Lung (tissue), 12 donors: ENCODE data around the gene RALA. TPM values are rescaled to one million over a fixed set of nuclear protein-coding genes. Genes with fewer than 3 reads are reported as not detected.

Experiments used
- ATAC-seq: fragments of 200-7000 bp; cut with Tn5 transposase; one replicate; pipeline ENCODE4 v1.9.1; 2020; ENCODE audit warnings: moderate number of reproducible peaks; ENCODE audit not compliant: insufficient read depth, low FRiP score
- DNase-seq, 3 donors: peaks; one replicate each; pipeline ENCODE4 v3.0.0-alpha.2; 2013 to 2017
- H3K27ac ChIP-seq, 2 donors: one replicate each; pipeline ENCODE4 v1.5.1; 2013; ENCODE audit warnings: mild to moderate bottlenecking in 2 of 2, moderate library complexity in 2 of 2, control low read depth in 1 of 2, inconsistent platforms in 1 of 2, low read depth in 1 of 2, low read length in 1 of 2
- H3K27me3 ChIP-seq, 3 donors: one replicate each; pipeline ENCODE4 v1.5.1; 2013; ENCODE audit warnings: low read length in 2 of 3; ENCODE audit not compliant: control insufficient read depth in 3 of 3, insufficient read depth in 3 of 3
- H3K36me3 ChIP-seq, 4 donors: one replicate each; pipeline ENCODE4 v1.5.1; 2013; ENCODE audit warnings: low read length in 4 of 4, mild to moderate bottlenecking in 1 of 4, moderate library complexity in 1 of 4; ENCODE audit not compliant: control insufficient read depth in 4 of 4, insufficient read depth in 4 of 4
- H3K4me1 ChIP-seq, 5 donors: one replicate each; pipeline ENCODE4 v1.5.1; 2013; ENCODE audit warnings: low read length in 5 of 5, mild to moderate bottlenecking in 2 of 5, moderate library complexity in 1 of 5; ENCODE audit not compliant: control insufficient read depth in 5 of 5, insufficient read depth in 5 of 5
- H3K4me3 ChIP-seq: one replicate; pipeline ENCODE4 v1.5.1; 2013; ENCODE audit warnings: mild to moderate bottlenecking, control low read depth, moderate library complexity
- H3K9ac ChIP-seq, 2 donors: one replicate each; pipeline ENCODE4 v1.5.1; 2013; ENCODE audit warnings: low read length in 2 of 2, control low read depth in 1 of 2; ENCODE audit not compliant: insufficient read depth in 1 of 2
- H3K9me3 ChIP-seq, 4 donors: one replicate each; pipeline ENCODE4 v1.5.1; 2013; ENCODE audit warnings: low read length in 3 of 4, mild to moderate bottlenecking in 1 of 4, moderate library complexity in 1 of 4; ENCODE audit not compliant: control insufficient read depth in 4 of 4, insufficient read depth in 3 of 4
- WGBS, 2 donors: extraction: QIAGEN DNeasy Blood & Tissue Kit; methylation state at CpG; one replicate each; pipeline ENCODE4 v1.1.7; 2013; 5-methylcytosine and 5-hydroxymethylcytosine counted together
- polyA plus RNA-seq, 2 donors: library from polyadenylated mRNA; stranded (reverse); fragments of 200-250 nt; gene quantifications; one replicate each; pipeline ENCODE4 v1.2.1, GENCODE V29; 2013
- total RNA-seq, 2 donors: library from RNA; depleted of rRNA in 1 of 2; stranded (reverse); fragments of >200 nt in 1 of 2; gene quantifications; one replicate each; pipeline ENCODE4 v1.2.1, GENCODE V29; 2014 to 2021
- TF ChIP-seq, protein P1 (sequence below): IDR thresholded peaks from 2 replicates; pipeline ENCODE4 v1.5.1; 2012; ENCODE audit warnings: mild to moderate bottlenecking; ENCODE audit errors: control extremely low read depth, extremely low read depth
- donor health status: control.
- donor health status: control.
- donor health status: Bipolar disorder and iron deficiency.
- donor health status: healthy.
- donor health status: DM: yes; HTN: yes; CAD: no.

The RALA gene
- total and polyA plus RNA-seq, 4 donors, result 29.5 to 41.0 (median 30.6) TPM

DNA sequence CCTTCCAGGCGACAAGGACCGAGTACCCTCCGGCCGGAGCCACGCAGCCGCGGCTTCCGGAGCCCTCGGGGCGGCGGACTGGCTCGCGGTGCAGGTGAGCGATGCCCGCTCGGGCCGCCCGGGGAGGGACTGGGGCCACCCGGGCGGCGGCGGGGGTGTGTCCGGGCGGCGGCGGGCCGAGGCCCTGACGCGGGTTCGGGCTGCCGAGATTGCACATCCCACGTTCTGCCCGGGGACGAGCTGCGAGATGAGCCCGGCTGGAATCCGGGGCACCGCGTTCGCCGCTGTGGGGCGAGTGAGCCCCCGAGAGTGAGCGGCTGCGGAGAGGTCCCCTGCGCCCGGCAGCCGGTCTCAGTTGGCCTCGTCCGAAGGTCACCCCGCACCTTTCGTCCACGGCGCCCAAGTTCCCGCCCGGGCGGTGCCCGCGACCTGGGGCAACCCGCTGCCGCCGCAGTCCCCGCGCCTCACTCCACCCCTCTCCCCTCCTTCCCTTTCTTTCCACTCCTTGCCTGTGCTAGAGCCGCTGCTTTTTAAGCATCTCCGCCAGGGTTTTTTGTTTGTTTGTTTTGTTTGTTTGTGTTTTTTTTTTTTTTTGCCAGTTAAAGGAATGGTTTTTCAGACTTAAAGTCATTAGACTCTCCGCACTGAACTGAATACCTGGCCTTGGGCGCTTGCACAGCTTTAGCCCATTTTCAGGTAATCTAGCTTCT, 515 bp downstream of the RALA start:
- H3K27ac ChIP-seq, result peak overlapping the region; percentile 91 to 96
- H3K9ac ChIP-seq, result peak overlapping the region; percentile 39 to 85
- DNase-seq (peak in 2 of 3 donors; percentile 50 to 55), ATAC-seq (peak; percentile 9)
- no peaks in the 10 kb centered on the region for H3K36me3 ChIP-seq
- TF ChIP-seq, protein P1, sequence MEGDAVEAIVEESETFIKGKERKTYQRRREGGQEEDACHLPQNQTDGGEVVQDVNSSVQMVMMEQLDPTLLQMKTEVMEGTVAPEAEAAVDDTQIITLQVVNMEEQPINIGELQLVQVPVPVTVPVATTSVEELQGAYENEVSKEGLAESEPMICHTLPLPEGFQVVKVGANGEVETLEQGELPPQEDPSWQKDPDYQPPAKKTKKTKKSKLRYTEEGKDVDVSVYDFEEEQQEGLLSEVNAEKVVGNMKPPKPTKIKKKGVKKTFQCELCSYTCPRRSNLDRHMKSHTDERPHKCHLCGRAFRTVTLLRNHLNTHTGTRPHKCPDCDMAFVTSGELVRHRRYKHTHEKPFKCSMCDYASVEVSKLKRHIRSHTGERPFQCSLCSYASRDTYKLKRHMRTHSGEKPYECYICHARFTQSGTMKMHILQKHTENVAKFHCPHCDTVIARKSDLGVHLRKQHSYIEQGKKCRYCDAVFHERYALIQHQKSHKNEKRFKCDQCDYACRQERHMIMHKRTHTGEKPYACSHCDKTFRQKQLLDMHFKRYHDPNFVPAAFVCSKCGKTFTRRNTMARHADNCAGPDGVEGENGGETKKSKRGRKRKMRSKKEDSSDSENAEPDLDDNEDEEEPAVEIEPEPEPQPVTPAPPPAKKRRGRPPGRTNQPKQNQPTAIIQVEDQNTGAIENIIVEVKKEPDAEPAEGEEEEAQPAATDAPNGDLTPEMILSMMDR, result no peak
- peak overlapping the region; percentile 98 for H3K4me3 ChIP-seq
- H3K27me3 ChIP-seq, result no peaks in the 10 kb centered on the region
- no peaks in the 10 kb centered on the region for H3K9me3 ChIP-seq
- H3K4me1 ChIP-seq, result peaks cover 0 to 41% (median 9%) of the 10 kb centered on the region in 5 donors
- WGBS, 2 donors, result 0 to 1% methylated on average over 60 to 68 of the region's 68 CpGs

DNA sequence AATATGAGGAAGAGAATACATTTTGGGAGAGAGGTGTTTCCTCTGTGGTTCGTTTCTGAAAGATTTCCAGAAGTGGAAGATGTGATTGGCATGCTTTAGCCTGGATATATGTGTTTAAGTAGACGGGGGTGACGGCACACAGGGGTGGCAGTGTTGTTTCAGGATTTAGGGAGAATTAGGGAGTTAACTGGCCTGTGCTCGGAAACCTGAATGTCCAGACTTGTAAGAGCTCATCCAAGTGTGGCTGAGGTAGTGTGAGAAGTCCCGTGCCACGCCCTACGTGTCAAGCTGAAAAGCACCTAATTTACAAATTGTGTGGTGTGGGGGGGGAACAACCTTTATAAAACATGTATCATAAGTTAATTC, 1.1 kb downstream of the RALA start:
- Histone ChIP-seq H3K4me3 (peak overlapping the region; percentile 98), H3K9ac (peak overlapping the region; percentile 39 to 85), H3K4me1 (peaks cover 0 to 41% (median 9%) of the 10 kb centered on the region in 5 donors), H3K27ac (peak overlapping the region; percentile 79 to 91), H3K36me3 (no peaks in the 10 kb centered on the region), H3K27me3 (no peaks in the 10 kb centered on the region), H3K9me3 (no peaks in the 10 kb centered on the region)
- WGBS, 2 donors, result 6% methylated on average over 7 of the region's 7 CpGs
- peak; percentile 20 to 57 (median 49) for DNase-seq
- TF ChIP-seq, protein P1, result no peak
- ATAC-seq, result no peak

DNA sequence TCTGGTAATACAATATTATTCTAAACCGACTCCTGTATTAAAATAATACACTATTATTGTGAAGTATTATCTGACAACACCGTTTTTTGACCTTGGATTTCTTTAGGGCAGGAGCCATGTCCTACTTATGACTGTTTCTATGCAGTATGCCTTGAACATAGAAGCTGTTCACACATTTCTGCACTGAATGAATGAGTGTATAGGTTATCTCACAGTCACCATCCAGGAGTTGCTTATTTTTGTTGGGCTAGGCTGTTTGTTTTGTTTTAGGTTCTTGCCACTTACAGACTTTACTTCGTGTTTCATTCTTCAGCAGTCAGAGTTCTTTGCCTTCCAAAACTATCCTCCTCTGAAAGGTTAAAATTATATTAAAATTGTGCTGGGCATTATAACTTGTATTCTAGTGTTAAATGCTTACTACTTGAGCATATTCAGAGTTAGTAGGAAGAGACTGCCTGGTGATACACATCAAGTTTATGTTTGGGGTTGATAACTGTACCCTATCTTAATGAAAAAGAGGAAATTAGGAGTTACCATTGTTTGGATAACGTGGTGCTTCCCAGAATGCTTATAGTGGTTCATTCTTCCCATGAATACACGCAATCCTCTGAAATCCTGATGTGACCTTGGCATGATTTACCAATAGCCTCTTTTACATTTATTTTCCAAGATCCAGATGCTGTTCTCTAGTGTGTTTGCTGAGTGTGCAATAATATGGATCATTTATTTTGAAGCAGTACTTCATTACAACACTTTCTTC, 1.7 kb downstream of the RALA start:
- peaks cover 0 to 3% (median under 1%) of the 10 kb centered on the region in 4 donors for H3K36me3 ChIP-seq
- no peak overlapping the region for H3K4me3 ChIP-seq
- no peaks in the 10 kb centered on the region for H3K9me3 ChIP-seq
- ATAC-seq (no peak), DNase-seq (peak in 2 of 3 donors; percentile 52 to 57)
- WGBS, 2 donors, result 20 to 32% methylated on average over 5 of the region's 5 CpGs
- H3K27ac ChIP-seq, result peak overlapping the region in 1 of 2 donors; percentile 22
- H3K27me3 ChIP-seq, result no peaks in the 10 kb centered on the region
- H3K4me1 ChIP-seq, result peaks cover 0 to 41% (median 9%) of the 10 kb centered on the region in 5 donors
- TF ChIP-seq, protein P1, result no peak
- H3K9ac ChIP-seq, result peak overlapping the region; percentile 39 to 63
